Adrenal gland (tissue), 12 donors: ENCODE measurements around the gene DGKH. TPM values are rescaled to one million over a fixed set of nuclear protein-coding genes. Genes with fewer than 3 reads are reported as not detected.

ENCODE experiments used
- DNase-seq, 7 donors: peaks; one replicate each; pipeline ENCODE4 v3.0.0-alpha.2; 2019 to 2020
- H3K27ac ChIP-seq, 5 donors: fragments of 200-600 bp; sonication (generic) in 4 of 5; 1 replicate in 3 of 5; 2 replicates in 2 of 5; pipeline versions ENCODE4 v1.5.1 to v1.8.0; 2016 to 2020; ENCODE audit warnings: mild to moderate bottlenecking in 1 of 5
- H3K27me3 ChIP-seq: fragments of 200-600 bp; 2 replicates; pipeline ENCODE4 v1.8.0; 2021
- H3K36me3 ChIP-seq, 2 donors: fragments of 200-600 bp; replicated peaks in 1 of 2; 1 replicate in 1 of 2; 2 replicates in 1 of 2; pipeline versions ENCODE4 v1.5.1 to v1.8.0; 2018 to 2022
- H3K4me1 ChIP-seq, 2 donors: fragments of 200-600 bp; replicated peaks in 1 of 2; 1 replicate in 1 of 2; 2 replicates in 1 of 2; pipeline versions ENCODE4 v1.5.1 to v1.8.0; 2018 to 2021
- H3K4me3 ChIP-seq, 4 donors: fragments of 200-600 bp; sonication (generic) in 3 of 4; one replicate each; pipeline ENCODE4 v1.5.1; 2016 to 2018
- H3K9me3 ChIP-seq, 3 donors: fragments of 200-600 bp; sonication (generic) in 1 of 3; replicated peaks in 1 of 3; 1 replicate in 2 of 3; 2 replicates in 1 of 3; pipeline versions ENCODE4 v1.5.1 to v1.8.0; 2016 to 2021
- POLR2A ChIP-seq, 2 donors: fragments of 450-650 bp; IDR thresholded peaks; one replicate each; pipeline ENCODE4 v1.6.1; 2017; ENCODE audit warnings: antibody characterized with exemption in 2 of 2, mild to moderate bottlenecking in 2 of 2, moderate library complexity in 1 of 2
- WGBS, 4 donors: extraction: QIAGEN DNeasy Blood & Tissue Kit in 2 of 4; methylation state at CpG; one replicate each; pipeline versions ENCODE4 v1.1.5 to v1.1.7; 2013 to 2017; 5-methylcytosine and 5-hydroxymethylcytosine counted together
- intact Hi-C, 2 donors: fragments of 100-400 bp; cut with DNase I; formaldehyde crosslinking; loops; one replicate each; pipeline versions ENCODE4 v1.14.1 to v1.15.0; 2022 to 2023
- polyA plus RNA-seq, 3 donors: library from polyadenylated mRNA; stranded (reverse); fragments of 200-250 nt in 2 of 3; fragments of 350-450 nt in 1 of 3; fragmentation: Illumina TruSeq in 1 of 3; extraction: RNeasy Lipid Tissue Mini Kit (QIAGEN cat#74804) in 1 of 3; gene quantifications; one replicate each; pipeline ENCODE4 v1.2.3, GENCODE V29; 2013 to 2014
- total RNA-seq, 9 donors: library from RNA; depleted of rRNA in 4 of 9; stranded (reverse); fragments of >200 nt in 4 of 9; fragments of 120-200 nt in 1 of 9; fragmentation: NEBNext Ultra II Directional in 1 of 9; extraction: Animal tissue kit (Norgen Biotek cat#: 25700) in 1 of 9; gene quantifications; one replicate each; pipeline versions ENCODE4 v1.1.0 to v1.2.4, GENCODE V29; 2013 to 2023
- TF ChIP-seq, protein P1 (sequence below), 6 experiments: fragments of 450-650 bp in 4 of 6; fragments of 200-600 bp in 2 of 6; sonication (generic) in 1 of 6; IDR thresholded peaks; 1 replicate in 5 of 6; 2 replicates in 1 of 6; pipeline versions ENCODE4 v1.5.1 to v1.8.0; 2016 to 2021; ENCODE audit warnings: antibody characterized with exemption in 6 of 6, mild to moderate bottlenecking in 2 of 6, moderate library complexity in 1 of 6
- donor health status: healthy with polysubstance abuse.
- donor health status: Bipolar disorder and iron deficiency.
- donor health status: DM: yes; HTN: yes; CAD: no.
- donor health status: DM: no; HTN: no; CAD: no.
- donor health status: DM: no; HTN: no; CAD: no.
- donor health status: DM: yes; HTN: yes; CAD: no.

Gene DGKH
- total and polyA plus RNA-seq, 12 donors: 0.81 to 7.1 (median 3.6) TPM

DNA sequence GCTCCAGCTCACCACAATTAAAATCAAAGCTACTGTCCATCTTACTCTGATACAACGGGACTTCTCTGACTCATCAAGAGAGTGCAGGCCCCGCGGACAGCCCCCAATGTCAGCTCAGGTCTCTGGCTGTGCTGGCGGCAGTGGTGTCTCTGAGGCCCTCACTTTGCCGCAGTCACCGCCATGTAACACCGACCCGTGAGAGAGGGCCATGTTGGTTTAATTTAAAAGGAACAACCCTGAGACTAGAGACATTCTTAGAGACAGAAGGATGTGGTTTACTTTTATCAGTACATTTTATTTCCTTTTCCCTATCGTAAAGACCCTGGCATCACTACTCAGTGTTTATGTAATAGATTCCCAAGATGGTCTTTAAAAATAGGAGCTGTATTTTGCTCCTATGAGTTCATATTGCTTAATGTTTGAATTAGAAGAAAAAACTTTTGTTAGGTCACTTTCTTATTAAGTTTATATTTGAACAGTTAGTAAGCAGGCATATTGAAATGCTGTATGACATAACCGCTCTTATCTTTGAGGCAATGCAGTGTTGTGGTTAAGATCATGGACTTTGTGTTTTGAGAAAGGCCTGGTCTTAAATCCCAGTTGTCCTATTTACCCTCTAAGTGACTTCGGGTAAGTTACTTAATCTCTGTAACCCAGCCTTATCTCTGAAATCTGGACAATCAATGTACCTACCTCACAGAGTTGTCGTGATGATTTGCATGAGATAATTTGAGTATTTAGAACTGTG lies 23.4 kb downstream of the DGKH start:
- Histone ChIP-seq H3K4me1 (peaks cover 0 to 3% of the 10 kb centered on the region in 2 donors), H3K27ac (no peak overlapping the region), H3K4me3 (no peak overlapping the region), H3K9me3 (no peaks in the 10 kb centered on the region), H3K27me3 (no peaks in the 10 kb centered on the region), H3K36me3 (no peaks in the 10 kb centered on the region)
- intact Hi-C loops: no loop called here
- TF ChIP-seq, protein P1, sequence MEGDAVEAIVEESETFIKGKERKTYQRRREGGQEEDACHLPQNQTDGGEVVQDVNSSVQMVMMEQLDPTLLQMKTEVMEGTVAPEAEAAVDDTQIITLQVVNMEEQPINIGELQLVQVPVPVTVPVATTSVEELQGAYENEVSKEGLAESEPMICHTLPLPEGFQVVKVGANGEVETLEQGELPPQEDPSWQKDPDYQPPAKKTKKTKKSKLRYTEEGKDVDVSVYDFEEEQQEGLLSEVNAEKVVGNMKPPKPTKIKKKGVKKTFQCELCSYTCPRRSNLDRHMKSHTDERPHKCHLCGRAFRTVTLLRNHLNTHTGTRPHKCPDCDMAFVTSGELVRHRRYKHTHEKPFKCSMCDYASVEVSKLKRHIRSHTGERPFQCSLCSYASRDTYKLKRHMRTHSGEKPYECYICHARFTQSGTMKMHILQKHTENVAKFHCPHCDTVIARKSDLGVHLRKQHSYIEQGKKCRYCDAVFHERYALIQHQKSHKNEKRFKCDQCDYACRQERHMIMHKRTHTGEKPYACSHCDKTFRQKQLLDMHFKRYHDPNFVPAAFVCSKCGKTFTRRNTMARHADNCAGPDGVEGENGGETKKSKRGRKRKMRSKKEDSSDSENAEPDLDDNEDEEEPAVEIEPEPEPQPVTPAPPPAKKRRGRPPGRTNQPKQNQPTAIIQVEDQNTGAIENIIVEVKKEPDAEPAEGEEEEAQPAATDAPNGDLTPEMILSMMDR (IDR thresholded peaks at IDR 0.05): no peak
- no peak for TF ChIP-seq POLR2A (IDR thresholded peaks at IDR 0.05)
- WGBS, 4 donors: 78 to 90% (median 83%) methylated on average over 12 of the region's 12 CpGs
- DNase-seq: no peak

DNA sequence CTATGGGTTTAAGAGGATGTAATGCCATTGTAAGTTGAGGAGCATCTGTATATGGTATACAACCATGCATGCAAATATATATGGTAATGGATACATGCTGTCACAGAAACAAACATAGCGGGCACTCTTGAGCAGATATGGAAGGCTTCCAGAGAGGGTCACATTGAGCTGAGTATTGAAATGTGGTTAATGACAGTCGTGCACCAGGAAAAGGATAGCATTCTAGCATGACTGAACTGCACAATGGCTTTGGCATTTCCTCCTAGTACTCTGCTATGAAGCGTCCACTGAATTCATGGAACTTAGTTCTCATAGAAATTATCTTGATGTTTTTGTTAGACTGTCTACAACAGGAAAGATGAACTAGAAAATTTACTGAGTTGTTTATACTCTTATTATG lies 25.2 kb downstream of the DGKH start:
- peaks cover 0 to 16% of the 10 kb centered on the region in 2 donors for H3K4me1 ChIP-seq
- no peaks in the 10 kb centered on the region for H3K36me3 ChIP-seq
- no peak overlapping the region for H3K4me3 ChIP-seq
- WGBS, 4 donors: 75 to 82% (median 79%) methylated on average over 3 of the region's 3 CpGs
- no peaks in the 10 kb centered on the region for H3K27me3 ChIP-seq
- intact Hi-C loops: no loop called here
- no peak for DNase-seq
- H3K9me3 ChIP-seq: no peaks in the 10 kb centered on the region
- no peak for TF ChIP-seq POLR2A (IDR thresholded peaks at IDR 0.05)
- TF ChIP-seq, protein P1 (IDR thresholded peaks at IDR 0.05): no peak
- H3K27ac ChIP-seq: no peak overlapping the region

DNA sequence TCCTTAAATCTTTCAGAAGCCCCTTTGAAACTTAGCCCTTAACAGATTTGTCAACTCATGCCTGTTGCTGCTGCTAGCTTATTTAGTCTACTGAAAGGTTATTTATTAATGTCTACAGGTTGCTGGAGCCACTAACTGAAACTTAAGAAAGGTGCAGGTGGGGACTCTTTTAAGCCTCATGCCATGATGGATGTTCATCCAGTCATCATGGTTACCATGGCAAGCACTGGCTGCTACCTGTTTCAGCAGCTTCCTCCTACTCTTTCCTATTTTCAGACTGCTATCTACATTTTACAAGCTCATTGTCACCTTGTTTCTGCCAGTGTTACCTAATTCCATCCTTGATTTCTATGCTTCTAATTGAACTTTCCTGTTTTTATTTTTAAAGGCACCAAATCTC lies 27.1 kb downstream of the DGKH start:
- no peaks in the 10 kb centered on the region for H3K9me3 ChIP-seq
- H3K4me1 ChIP-seq: peaks cover 0 to 16% of the 10 kb centered on the region in 2 donors
- no peak overlapping the region for H3K4me3 ChIP-seq
- no peaks in the 10 kb centered on the region for H3K36me3 ChIP-seq
- no peaks in the 10 kb centered on the region for H3K27me3 ChIP-seq
- no peak overlapping the region for H3K27ac ChIP-seq
- TF ChIP-seq, protein P1 (IDR thresholded peaks at IDR 0.05): no peak
- TF ChIP-seq POLR2A (IDR thresholded peaks at IDR 0.05): no peak
- no peak for DNase-seq
- intact Hi-C loops: no loop called here

DNA sequence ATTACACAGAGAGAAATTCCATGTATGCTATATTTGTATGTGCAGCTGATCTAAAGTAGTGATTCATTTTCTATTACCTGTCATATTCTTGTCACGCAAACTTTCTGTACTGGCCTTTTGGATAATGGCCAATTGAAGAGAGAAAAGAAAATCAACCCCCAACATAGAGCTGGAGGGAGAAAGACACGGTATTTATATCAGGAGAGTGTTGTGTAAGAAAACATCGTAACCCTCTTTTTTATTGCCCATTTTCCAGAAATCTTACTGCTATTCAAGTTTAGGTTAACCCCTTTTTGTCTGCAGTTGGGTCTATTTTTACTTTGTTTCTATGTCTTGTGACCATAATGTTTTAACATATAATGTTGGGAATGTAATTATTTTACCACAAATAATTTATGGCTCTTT lies 27.9 kb downstream of the DGKH start:
- no peaks in the 10 kb centered on the region for H3K36me3 ChIP-seq
- intact Hi-C loops: no loop called here
- H3K9me3 ChIP-seq: no peaks in the 10 kb centered on the region
- H3K4me3 ChIP-seq: no peak overlapping the region
- no peaks in the 10 kb centered on the region for H3K27me3 ChIP-seq
- TF ChIP-seq, protein P1 (IDR thresholded peaks at IDR 0.05): no peak
- TF ChIP-seq POLR2A (IDR thresholded peaks at IDR 0.05): no peak
- no peak overlapping the region for H3K27ac ChIP-seq
- H3K4me1 ChIP-seq: peaks cover 0 to 16% of the 10 kb centered on the region in 2 donors
- DNase-seq: no peak
- 59 to 73% (median 68%) methylated on average over 3 of the region's 3 CpGs for WGBS, 4 donors
